Endothelial cell of umbilical vein (primary cell): ENCODE measurements around the gene WASF3. TPM values are rescaled to one million over a fixed set of nuclear protein-coding genes. Genes with fewer than 3 reads are reported as not detected.

Experiments used
- BruUV-seq: library from RNA; stranded (reverse); fragments of 400-500 nt; replicated peaks from 2 replicates; lab custom pipeline; 2021; lab: Mats Ljungman, UMichigan
- CTCF ChIA-PET: fragments of 300-600, 350-600 bp; sonication (Branson Sonifier 250); formaldehyde crosslinking; loops from one replicate; lab custom pipeline; 2021; ENCODE audit warnings: antibody characterized with exemption, inconsistent platforms; lab: Charles Lee
- POLR2A ChIA-PET: fragments of 300-600, 350-600 bp; sonication (Branson Sonifier 250); formaldehyde crosslinking; loops from one replicate; lab custom pipeline; 2021; ENCODE audit warnings: antibody characterized with exemption, inconsistent platforms; lab: Charles Lee
- DNase-seq: peaks from one replicate; pipeline ENCODE4 v3.0.0-alpha.2; 2011; ENCODE audit warnings: low read depth, low spot score
- FAIRE-seq: peaks from 2 replicates; lab custom pipeline; 2011; peaks lifted over from hg19 to GRCh38; lab: Jason Lieb, UNC
- H2AFZ ChIP-seq: 2 replicates; pipeline ENCODE4 v1.6.0; 2012; ENCODE audit warnings: low read depth, low read length, control low read depth, inconsistent platforms
- H3K27ac ChIP-seq: 2 replicates; pipeline ENCODE4 v1.5.1; 2011; ENCODE audit warnings: low read depth, mild to moderate bottlenecking, control low read depth, low read length, moderate library complexity; ENCODE audit not compliant: insufficient read depth
- H3K27me3 ChIP-seq, 2 experiments: 2 replicates each; pipeline versions ENCODE4 v1.6.0 to v1.6.1; 2011; ENCODE audit warnings: low read length in 2 of 2, mixed read lengths in 1 of 2; ENCODE audit not compliant: control insufficient read depth in 2 of 2, insufficient read depth in 2 of 2
- H3K36me3 ChIP-seq, 2 experiments: 2 replicates in 1 of 2; 3 replicates in 1 of 2; pipeline ENCODE4 v1.5.1; 2011; ENCODE audit warnings: low read length in 2 of 2, mild to moderate bottlenecking in 1 of 2, moderate library complexity in 1 of 2; ENCODE audit not compliant: control insufficient read depth in 2 of 2, insufficient read depth in 2 of 2; ENCODE audit errors: extremely low read depth in 1 of 2
- H3K4me1 ChIP-seq: 3 replicates; pipeline ENCODE4 v1.5.1; 2011; ENCODE audit warnings: mild to moderate bottlenecking, low read length; ENCODE audit not compliant: control insufficient read depth, insufficient read depth; ENCODE audit errors: extremely low read depth
- H3K4me2 ChIP-seq: 2 replicates; pipeline ENCODE4 v1.6.1; 2011; ENCODE audit warnings: low read length, control low read depth, mixed read lengths; ENCODE audit not compliant: insufficient read depth
- H3K4me3 ChIP-seq, 3 experiments: fragments of 200-600 bp in 1 of 3; sonication (generic), shearing (Covaris generic) in 1 of 3; replicated peaks in 1 of 3; 2 replicates each; pipeline ENCODE4 v1.5.1; 2011 to 2016; ENCODE audit warnings: control low read depth in 3 of 3, low read length in 3 of 3, mild to moderate bottlenecking in 2 of 3, inconsistent platforms in 1 of 3, low read depth in 1 of 3, moderate library complexity in 1 of 3; ENCODE audit not compliant: insufficient read depth in 1 of 3
- H3K79me2 ChIP-seq: 2 replicates; pipeline ENCODE4 v1.6.0; 2012; ENCODE audit warnings: low read length, inconsistent platforms; ENCODE audit not compliant: control insufficient read depth, insufficient read depth
- H3K9ac ChIP-seq: replicated peaks from 2 replicates; pipeline ENCODE3; 2011; ENCODE audit warnings: low read length, control low read depth; ENCODE audit not compliant: insufficient read depth; ENCODE audit errors: extremely low read depth
- H3K9me1 ChIP-seq: replicated peaks from 3 replicates; pipeline ENCODE4 v1.6.0; 2011; ENCODE audit warnings: mild to moderate bottlenecking, low read length; ENCODE audit not compliant: control insufficient read depth, insufficient read depth; ENCODE audit errors: extremely low read depth
- H3K9me3 ChIP-seq: replicated peaks from 2 replicates; pipeline ENCODE4 v1.5.1; 2012; ENCODE audit warnings: low read length, inconsistent platforms; ENCODE audit not compliant: control insufficient read depth, insufficient read depth
- H4K20me1 ChIP-seq: replicated peaks from 2 replicates; pipeline ENCODE3; 2011; ENCODE audit warnings: mild to moderate bottlenecking, low read length; ENCODE audit not compliant: control insufficient read depth, insufficient read depth; ENCODE audit errors: extremely low read depth
- EZH2 ChIP-seq: IDR thresholded peaks from 2 replicates; pipeline ENCODE4 v1.6.1; 2012; ENCODE audit warnings: borderline replicate concordance, low read depth, mild to moderate bottlenecking, moderate library complexity, low read length, inconsistent platforms; ENCODE audit not compliant: severe bottlenecking
- FOS ChIP-seq: IDR thresholded peaks from 2 replicates; pipeline ENCODE4 v1.6.1; 2011; ENCODE audit warnings: mild to moderate bottlenecking, low read length, moderate library complexity, borderline replicate concordance; ENCODE audit not compliant: insufficient read depth
- GATA2 ChIP-seq: IDR thresholded peaks from 2 replicates; pipeline ENCODE4 v1.7.0; 2011; ENCODE audit warnings: low read depth, mild to moderate bottlenecking, moderate library complexity, mixed read lengths, low read length; ENCODE audit not compliant: insufficient read length, insufficient read depth
- JUN ChIP-seq: IDR thresholded peaks from 2 replicates; pipeline ENCODE4 v1.6.1; 2011; ENCODE audit warnings: borderline replicate concordance, low read depth; ENCODE audit not compliant: insufficient read length, insufficient read depth
- MYC ChIP-seq: IDR thresholded peaks from one replicate; pipeline ENCODE4 v1.6.1; 2011; ENCODE audit warnings: mild to moderate bottlenecking, low read depth, low read length
- POLR2A ChIP-seq: IDR thresholded peaks from 2 replicates; pipeline ENCODE4 v1.6.1; 2012; ENCODE audit warnings: low read depth, mild to moderate bottlenecking, control low read depth, low read length
- POLR2AphosphoS5 ChIP-seq: IDR thresholded peaks from 2 replicates; pipeline ENCODE4 v1.6.1; 2012; ENCODE audit warnings: low read depth, mild to moderate bottlenecking, control low read depth, low read length, moderate library complexity; ENCODE audit not compliant: insufficient read depth
- dilution Hi-C: fragments of 300-500 bp; cut with MboI; formaldehyde crosslinking; loops from one replicate; pipeline ENCODE4 v1.15.0; 2019; ENCODE audit warnings: low sequenced_read_pairs; ENCODE audit not compliant: extremely low pct_ligation_motif_present
- intact Hi-C: fragments of 100-400 bp; cut with micrococcal nuclease; formaldehyde crosslinking; loops from one replicate; pipeline ENCODE4 v1.10.0; 2022
- polyA plus RNA-seq, 4 experiments: library from polyadenylated mRNA; depleted of rRNA in 3 of 4; stranded (reverse) in 3 of 4; unstranded in 1 of 4; fragments of >200 nt; gene quantifications; 2 replicates each; pipeline versions ENCODE4 v1.2.1 to v1.2.3, GENCODE V29; 2011 to 2012; ENCODE audit warnings: missing spikeins in 1 of 4
- total RNA-seq: library from RNA; stranded (reverse); gene quantifications from 2 replicates; pipeline ENCODE4 v1.2.3, GENCODE V29; 2021
- TF ChIP-seq, protein P1 (sequence below), 2 donors: IDR thresholded peaks; 1 replicate in 1 of 2; 2 replicates in 1 of 2; pipeline ENCODE4 v1.5.1; 2011; ENCODE audit warnings: low read length in 2 of 2, mild to moderate bottlenecking in 2 of 2, moderate library complexity in 2 of 2, control low read depth in 1 of 2, inconsistent platforms in 1 of 2, low read depth in 1 of 2; ENCODE audit not compliant: insufficient read depth in 1 of 2; ENCODE audit errors: extremely low read depth in 1 of 2
- TF ChIP-seq, protein P2 (sequence below): IDR thresholded peaks from 2 replicates; pipeline ENCODE4 v1.6.1; 2011; ENCODE audit not compliant: insufficient read depth, insufficient read length

WASF3 gene
- total and polyA plus RNA-seq, 2 donors (not counting 3 experiments of a cell fraction or from before 2014, with no cell fraction given), result 18.5 to 32.4 TPM

DNA sequence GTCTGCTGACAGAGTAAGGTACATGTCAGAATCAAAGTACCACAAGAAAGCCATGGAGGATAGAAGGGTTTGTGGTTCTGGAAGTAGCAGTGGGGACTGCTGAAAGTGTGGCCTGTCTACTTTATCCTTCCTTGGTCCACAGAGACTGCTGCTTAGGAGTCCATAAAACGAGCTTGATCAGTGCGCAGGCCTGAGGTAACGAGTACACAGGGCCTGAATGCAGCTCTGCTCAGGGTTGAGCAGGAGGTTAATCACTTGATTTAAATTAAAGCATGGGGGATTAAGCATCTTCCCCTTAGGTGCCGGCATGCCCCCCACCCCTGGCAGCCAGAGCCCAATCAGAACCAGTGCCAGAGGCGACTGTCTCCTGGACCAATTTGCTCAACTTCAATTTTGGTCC lies 34.9 kb upstream of the WASF3 start:
- no peak for FAIRE-seq
- Histone ChIP-seq H3K27me3 (peaks cover 3 to 9% of the 10 kb centered on the region in 2 experiments), H3K79me2 (no peaks in the 10 kb centered on the region), H4K20me1 (no peaks in the 10 kb centered on the region), H3K4me1 (no peaks in the 10 kb centered on the region), H3K4me2 (no peak overlapping the region), H3K9me3 (no peaks in the 10 kb centered on the region), H3K9ac (no peak overlapping the region), H3K27ac (no peak overlapping the region), H3K4me3 (no peak overlapping the region), H2AFZ (no peak overlapping the region), H3K9me1 (no peaks in the 10 kb centered on the region), H3K36me3 (no peaks in the 10 kb centered on the region)
- no peak for TF ChIP-seq JUN
- no peak for TF ChIP-seq FOS
- TF ChIP-seq EZH2, result no peak
- TF ChIP-seq, protein P1, sequence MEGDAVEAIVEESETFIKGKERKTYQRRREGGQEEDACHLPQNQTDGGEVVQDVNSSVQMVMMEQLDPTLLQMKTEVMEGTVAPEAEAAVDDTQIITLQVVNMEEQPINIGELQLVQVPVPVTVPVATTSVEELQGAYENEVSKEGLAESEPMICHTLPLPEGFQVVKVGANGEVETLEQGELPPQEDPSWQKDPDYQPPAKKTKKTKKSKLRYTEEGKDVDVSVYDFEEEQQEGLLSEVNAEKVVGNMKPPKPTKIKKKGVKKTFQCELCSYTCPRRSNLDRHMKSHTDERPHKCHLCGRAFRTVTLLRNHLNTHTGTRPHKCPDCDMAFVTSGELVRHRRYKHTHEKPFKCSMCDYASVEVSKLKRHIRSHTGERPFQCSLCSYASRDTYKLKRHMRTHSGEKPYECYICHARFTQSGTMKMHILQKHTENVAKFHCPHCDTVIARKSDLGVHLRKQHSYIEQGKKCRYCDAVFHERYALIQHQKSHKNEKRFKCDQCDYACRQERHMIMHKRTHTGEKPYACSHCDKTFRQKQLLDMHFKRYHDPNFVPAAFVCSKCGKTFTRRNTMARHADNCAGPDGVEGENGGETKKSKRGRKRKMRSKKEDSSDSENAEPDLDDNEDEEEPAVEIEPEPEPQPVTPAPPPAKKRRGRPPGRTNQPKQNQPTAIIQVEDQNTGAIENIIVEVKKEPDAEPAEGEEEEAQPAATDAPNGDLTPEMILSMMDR (IDR thresholded peaks at IDR 0.05; ENCODE audit: extremely low read depth in 1 of 2, insufficient read depth in 1 of 2, low read depth in 1 of 2, low read length in 2 of 2), result no peak
- TF ChIP-seq POLR2AphosphoS5, result no peak
- no peak for TF ChIP-seq MYC
- TF ChIP-seq, protein P2, sequence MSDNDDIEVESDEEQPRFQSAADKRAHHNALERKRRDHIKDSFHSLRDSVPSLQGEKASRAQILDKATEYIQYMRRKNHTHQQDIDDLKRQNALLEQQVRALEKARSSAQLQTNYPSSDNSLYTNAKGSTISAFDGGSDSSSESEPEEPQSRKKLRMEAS, result no peak
- TF ChIP-seq GATA2, result no peak
- TF ChIP-seq POLR2A, result no peak
- no TSS peak for BruUV-seq
- ChIA-PET CTCF (interaction anchor here (1.0 kb wide), 1 partner anchor 176 kb away, joined by 3 read pairs; no protein-coding TSS in a partner anchor), POLR2A (no interaction called here)
- dilution Hi-C loops, result no loop called here
- DNase-seq, result no peak
- intact Hi-C loops, result no loop called here
